HepG2 (cell line): ENCODE data around the gene SIMC1.

Experiments
- BORCS8-MEF2B ChIP-seq: sonication (generic); formaldehyde crosslinking; IDR thresholded peaks from 2 replicates; pipeline ENCODE4 v1.8.0; 2022; ENCODE audit warnings: mild to moderate bottlenecking, missing genetic modification reagents
- EP300 ChIP-seq, 3 experiments: sonication (generic) in 1 of 3; formaldehyde crosslinking in 1 of 3; IDR thresholded peaks; 2 replicates each; pipeline versions ENCODE4 v1.5.1 to v1.6.1; 2011 to 2020; ENCODE audit warnings: low read depth in 2 of 3, low read length in 2 of 3, borderline replicate concordance in 1 of 3, improper control_type of control experiment in 1 of 3, mild to moderate bottlenecking in 1 of 3, missing genetic modification reagents in 1 of 3, moderate library complexity in 1 of 3
- HNRNPH1 ChIP-seq: fragments of 200-400 bp; formaldehyde crosslinking; optimal IDR thresholded peaks from 2 replicates; pipeline ENCODE3; 2017; ENCODE audit warnings: mild to moderate bottlenecking, low read depth, low read length
- MEF2D ChIP-seq: sonication (generic); formaldehyde crosslinking; IDR thresholded peaks from 2 replicates; pipeline ENCODE4 v1.5.1; 2020; ENCODE audit warnings: mild to moderate bottlenecking, missing genetic modification reagents
- TP53 ChIP-seq: sonication (generic); formaldehyde crosslinking; conservative IDR thresholded peaks from 2 replicates; pipeline ENCODE4 v1.4.0; 2020; ENCODE audit warnings: missing genetic modification reagents
- ZNF282 ChIP-seq: fragments of 450-650 bp; IDR thresholded peaks from 2 replicates; pipeline ENCODE4 v1.6.1; 2018; ENCODE audit not compliant: partially characterized antibody
- TF ChIP-seq, protein P1 (sequence below): sonication (generic); formaldehyde crosslinking; IDR thresholded peaks from 2 replicates; pipeline ENCODE4 v1.8.1; 2022; ENCODE audit warnings: mild to moderate bottlenecking, missing genetic modification reagents
- TF ChIP-seq, protein P2 (sequence below): sonication (generic); formaldehyde crosslinking; IDR thresholded peaks from 2 replicates; pipeline ENCODE4 v1.4.0; 2020; ENCODE audit warnings: low read depth, mild to moderate bottlenecking, missing genetic modification reagents

DNA sequence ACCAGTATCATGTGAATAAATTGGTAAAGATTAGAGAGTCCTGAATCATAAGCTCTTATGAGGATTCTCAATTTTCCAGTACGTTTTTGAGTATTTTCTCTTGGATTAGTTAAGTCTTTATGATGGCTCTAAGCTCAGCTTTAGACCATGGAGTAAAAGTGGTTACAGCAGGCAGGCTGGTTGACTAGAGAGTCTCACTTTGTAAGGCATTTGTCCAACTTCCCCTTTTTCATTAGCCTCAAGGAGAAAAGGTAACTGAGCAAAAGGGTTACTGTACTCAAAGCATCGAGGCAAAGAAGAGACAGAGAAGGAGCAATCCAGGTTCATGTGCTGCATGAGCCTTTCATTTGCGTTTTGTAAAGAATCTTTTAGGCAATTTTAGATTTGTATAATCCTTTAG is 141.7 kb downstream of the SIMC1 start:
- no peak for TF ChIP-seq BORCS8-MEF2B
- TF ChIP-seq EP300 (IDR thresholded peaks at IDR 0.05; ENCODE audit: low read depth in 2 of 2, low read length in 2 of 2) = no peak
- no peak for TF ChIP-seq EP300 (CRISPR knock-in tag; IDR thresholded peaks at IDR 0.05; ENCODE audit: borderline replicate concordance)
- TF ChIP-seq, protein P1, sequence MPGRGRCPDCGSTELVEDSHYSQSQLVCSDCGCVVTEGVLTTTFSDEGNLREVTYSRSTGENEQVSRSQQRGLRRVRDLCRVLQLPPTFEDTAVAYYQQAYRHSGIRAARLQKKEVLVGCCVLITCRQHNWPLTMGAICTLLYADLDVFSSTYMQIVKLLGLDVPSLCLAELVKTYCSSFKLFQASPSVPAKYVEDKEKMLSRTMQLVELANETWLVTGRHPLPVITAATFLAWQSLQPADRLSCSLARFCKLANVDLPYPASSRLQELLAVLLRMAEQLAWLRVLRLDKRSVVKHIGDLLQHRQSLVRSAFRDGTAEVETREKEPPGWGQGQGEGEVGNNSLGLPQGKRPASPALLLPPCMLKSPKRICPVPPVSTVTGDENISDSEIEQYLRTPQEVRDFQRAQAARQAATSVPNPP (CRISPR knock-in tag) = no peak
- no peak for TF ChIP-seq ZNF282
- no peak for TF ChIP-seq HNRNPH1
- TF ChIP-seq MEF2D (CRISPR knock-in tag) = no peak
- TF ChIP-seq, protein P2, sequence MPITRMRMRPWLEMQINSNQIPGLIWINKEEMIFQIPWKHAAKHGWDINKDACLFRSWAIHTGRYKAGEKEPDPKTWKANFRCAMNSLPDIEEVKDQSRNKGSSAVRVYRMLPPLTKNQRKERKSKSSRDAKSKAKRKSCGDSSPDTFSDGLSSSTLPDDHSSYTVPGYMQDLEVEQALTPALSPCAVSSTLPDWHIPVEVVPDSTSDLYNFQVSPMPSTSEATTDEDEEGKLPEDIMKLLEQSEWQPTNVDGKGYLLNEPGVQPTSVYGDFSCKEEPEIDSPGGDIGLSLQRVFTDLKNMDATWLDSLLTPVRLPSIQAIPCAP (CRISPR knock-in tag) = no peak
- no peak for TF ChIP-seq TP53 (CRISPR knock-in tag)
